ENCODE results near the gene BCAS3. TPM values are rescaled to one million over a fixed set of nuclear protein-coding genes. Genes with fewer than 3 reads are reported as not detected.

Gene BCAS3
- total RNA-seq, 1 donor from 2014 or later, result 15.2 TPM

DNA sequence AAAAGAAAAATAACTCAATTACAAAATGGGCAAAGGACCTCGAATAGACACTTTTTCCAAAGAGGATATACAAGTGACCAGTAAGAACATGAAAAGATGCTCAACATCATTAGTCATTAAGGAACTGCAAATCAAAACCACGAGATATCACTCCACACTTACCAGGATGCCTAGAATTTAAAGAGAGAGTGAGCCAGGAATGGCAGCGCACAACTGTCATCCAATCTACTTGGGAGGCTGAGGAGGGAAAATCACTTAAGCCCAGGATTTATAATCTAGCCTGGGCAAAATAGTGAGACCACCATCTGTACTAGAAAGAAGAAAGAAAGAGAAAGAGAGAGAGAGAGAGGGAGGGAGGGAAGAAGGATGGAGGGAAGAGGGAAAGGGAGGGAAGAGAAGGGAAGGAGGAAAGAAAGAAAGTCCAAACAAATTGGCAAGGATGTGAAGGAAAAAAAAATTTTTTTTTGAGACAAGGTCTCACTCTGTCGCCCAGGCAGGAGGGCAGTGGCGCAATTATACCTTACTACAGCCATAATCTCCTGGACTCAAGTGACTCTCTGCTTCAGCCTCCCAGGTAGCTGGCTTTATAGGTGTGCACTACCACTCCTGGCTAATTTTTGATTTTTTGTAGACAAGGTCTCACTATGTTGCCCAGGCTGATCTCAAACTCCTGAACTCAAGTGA lies 744.6 kb downstream of the BCAS3 start:
- H3K4me3 ChIP-seq (ENCODE audit: low read depth, low read length), result no peak overlapping the region
- no peak for DNase-seq (ENCODE audit: low read depth)
- TF ChIP-seq, protein P1, sequence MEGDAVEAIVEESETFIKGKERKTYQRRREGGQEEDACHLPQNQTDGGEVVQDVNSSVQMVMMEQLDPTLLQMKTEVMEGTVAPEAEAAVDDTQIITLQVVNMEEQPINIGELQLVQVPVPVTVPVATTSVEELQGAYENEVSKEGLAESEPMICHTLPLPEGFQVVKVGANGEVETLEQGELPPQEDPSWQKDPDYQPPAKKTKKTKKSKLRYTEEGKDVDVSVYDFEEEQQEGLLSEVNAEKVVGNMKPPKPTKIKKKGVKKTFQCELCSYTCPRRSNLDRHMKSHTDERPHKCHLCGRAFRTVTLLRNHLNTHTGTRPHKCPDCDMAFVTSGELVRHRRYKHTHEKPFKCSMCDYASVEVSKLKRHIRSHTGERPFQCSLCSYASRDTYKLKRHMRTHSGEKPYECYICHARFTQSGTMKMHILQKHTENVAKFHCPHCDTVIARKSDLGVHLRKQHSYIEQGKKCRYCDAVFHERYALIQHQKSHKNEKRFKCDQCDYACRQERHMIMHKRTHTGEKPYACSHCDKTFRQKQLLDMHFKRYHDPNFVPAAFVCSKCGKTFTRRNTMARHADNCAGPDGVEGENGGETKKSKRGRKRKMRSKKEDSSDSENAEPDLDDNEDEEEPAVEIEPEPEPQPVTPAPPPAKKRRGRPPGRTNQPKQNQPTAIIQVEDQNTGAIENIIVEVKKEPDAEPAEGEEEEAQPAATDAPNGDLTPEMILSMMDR (conservative IDR thresholded peaks at IDR 0.05; ENCODE audit: low read depth, low read length), result no peak

DNA sequence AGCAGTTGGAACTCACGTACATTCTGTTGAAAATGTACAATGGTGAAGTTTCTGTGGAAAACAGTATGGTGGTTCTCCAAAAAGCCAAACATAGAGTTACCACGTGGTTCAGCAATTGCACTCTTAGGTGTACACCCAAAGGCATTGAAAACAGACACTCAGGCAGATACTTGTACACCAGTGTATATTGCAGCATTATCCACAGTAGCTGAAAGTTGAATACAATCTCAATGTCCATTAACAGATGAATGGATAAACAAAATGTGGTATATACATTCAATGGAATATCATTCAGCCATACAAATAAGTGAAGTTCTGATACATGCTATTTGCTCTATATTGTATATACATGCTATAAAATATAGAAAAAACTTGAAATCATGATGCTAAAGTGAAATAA lies 745.2 kb downstream of the BCAS3 start:
- TF ChIP-seq, protein P1 (conservative IDR thresholded peaks at IDR 0.05; ENCODE audit: low read depth, low read length), result no peak
- no peak overlapping the region for H3K4me3 ChIP-seq (ENCODE audit: low read depth, low read length)
- no peak for DNase-seq (ENCODE audit: low read depth)

DNA sequence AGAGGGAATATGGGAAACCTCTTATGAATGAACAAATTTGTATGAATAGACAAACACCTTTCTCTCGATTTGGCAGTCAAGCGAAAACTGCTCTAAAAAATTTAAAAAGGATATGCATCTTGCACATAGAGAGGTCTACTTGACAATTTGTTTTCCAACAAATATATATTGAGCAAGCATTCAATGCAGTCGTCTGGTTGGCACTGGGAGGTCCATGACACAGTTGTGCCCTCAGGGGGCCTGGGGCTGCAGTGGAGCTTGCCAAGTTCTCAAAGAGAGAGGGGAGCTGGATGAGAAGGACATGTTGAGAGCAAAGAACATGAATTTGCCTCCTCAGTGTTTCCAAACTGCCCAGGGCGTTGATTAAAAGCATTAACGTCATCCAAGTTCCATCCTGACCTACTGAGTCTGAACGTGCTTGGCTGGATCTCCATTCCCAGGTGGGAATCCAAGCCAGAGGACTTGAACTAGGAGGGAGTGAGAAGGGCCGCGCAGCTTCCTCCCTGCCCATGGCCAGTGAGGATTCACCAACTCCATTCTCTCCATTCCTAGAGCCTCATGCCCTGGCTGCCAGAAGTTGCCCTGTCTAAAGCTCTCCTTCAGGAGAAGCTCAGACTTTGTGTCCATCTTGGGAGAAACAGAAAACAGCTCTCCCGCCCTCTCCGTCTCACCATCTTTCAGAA lies 746.5 kb downstream of the BCAS3 start:
- H3K4me3 ChIP-seq (ENCODE audit: low read depth, low read length), result no peak overlapping the region
- TF ChIP-seq, protein P1 (conservative IDR thresholded peaks at IDR 0.05; ENCODE audit: low read depth, low read length), result no peak
- no peak for DNase-seq (ENCODE audit: low read depth)

DNA sequence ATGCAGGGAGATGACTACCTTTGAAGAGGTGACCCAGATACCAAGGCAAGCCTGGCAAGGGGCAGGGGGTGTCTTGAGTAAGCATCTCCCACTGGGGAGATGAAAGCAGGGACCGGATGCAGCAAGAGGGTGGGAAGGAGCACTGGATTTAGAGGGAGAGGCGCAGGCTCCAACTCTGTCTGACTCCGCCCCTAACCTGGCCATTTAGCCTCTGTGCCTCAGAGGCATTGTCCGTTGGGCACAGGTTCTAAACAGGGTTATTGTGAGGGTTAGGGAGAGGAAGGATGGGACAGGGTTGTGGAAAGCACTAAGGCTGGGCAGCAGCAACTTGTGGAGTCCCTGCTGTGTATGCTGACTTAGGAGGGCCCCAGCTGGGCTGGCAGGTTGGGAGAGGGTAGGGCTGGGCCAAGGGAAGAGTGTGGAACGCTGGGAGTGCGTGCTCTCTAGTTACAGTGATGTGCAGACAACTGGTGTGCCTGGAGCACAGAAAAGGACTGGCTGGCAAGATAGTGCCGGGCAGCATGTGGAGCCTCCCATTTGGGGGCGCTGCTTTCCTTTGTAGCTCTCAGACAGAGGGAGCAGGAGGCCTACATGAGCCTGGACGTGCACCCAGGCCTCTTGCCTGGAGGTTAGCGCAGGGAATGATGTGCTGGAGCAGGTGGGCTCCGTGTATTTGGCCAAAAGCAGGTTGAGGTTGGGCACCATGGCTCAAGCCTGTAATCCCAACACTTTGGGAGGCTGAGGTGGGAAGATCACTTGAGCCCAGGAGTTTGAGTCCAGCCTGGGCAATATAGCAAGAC lies 748.2 kb downstream of the BCAS3 start:
- TF ChIP-seq, protein P1 (conservative IDR thresholded peaks at IDR 0.05; ENCODE audit: low read depth, low read length), result peak; percentile 26
- DNase-seq (ENCODE audit: low read depth), result no peak
- no peak overlapping the region for H3K4me3 ChIP-seq (ENCODE audit: low read depth, low read length)

DNA sequence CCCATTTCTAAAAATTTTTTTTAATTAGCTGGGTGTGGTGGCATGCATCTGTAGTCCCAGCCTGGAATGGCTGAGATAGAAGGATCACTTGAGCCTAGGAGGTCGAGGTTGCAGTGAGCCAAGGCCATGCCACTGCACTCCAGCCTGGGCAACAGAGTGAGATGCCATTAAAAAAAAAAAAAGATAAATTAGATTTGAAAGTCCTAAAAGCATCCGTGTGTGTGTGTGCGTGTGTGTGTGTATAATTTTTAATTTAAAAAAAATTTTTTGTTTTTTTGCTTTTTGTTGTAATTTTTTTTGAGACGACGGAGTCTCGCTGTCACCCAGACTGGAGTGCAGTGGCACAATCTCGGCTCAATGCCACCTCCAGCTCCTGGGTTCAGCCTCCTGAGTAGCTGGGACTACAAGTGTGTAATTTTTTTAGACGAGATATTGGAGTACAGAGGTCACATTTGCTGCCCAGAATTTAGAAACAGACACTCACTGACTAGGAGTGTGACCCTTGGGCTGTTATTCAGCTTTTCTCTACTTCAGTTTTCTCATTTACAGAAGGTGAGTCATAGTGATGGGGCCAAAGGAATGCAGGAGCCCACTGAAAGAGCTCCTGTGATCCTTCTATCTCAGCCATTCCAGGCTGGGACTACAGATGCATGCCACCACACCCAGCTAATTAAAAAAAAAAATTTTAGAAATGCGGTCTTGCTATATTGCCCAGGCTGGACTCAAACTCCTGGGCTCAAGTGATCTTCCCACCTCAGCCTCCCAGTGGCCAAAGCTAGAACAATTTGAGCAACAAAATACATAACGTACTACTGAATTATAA lies 749.0 kb downstream of the BCAS3 start:
- TF ChIP-seq, protein P1 (conservative IDR thresholded peaks at IDR 0.05; ENCODE audit: low read depth, low read length), result peak; percentile 7
- DNase-seq (ENCODE audit: low read depth), result no peak
- H3K4me3 ChIP-seq (ENCODE audit: low read depth, low read length), result no peak overlapping the region

DNA sequence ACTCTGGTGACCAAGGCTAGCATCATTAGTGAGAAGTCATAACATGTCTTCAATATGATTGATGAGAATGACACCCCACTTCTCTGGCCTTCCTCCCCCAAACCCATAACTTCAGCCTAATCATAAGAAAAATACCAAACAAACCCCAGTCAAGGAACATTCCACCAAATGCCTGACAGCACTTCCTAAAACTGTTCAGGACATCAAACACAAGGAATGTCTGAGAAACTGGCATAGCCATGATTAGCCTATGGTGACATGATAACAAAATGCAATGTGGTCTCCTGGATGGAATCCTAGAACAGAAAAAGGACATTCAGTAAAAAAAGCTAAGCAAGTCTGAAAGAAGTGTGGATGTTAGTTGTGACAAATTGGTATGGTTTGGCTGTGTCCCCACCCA lies 749.9 kb downstream of the BCAS3 start:
- TF ChIP-seq, protein P1 (conservative IDR thresholded peaks at IDR 0.05; ENCODE audit: low read depth, low read length), result no peak
- DNase-seq (ENCODE audit: low read depth), result no peak

More for the DNA sequence above, 749.9 kb downstream of the BCAS3 start:
- no peak overlapping the region for H3K4me3 ChIP-seq (ENCODE audit: low read depth, low read length)
